K562 (cell line): ENCODE results near the gene USP12. TPM values are rescaled to one million over a fixed set of nuclear protein-coding genes. Genes with fewer than 3 reads are reported as not detected.

Experiments
- ATAC-seq: fragments of 200-7000 bp; cut with Tn5 transposase; 3 replicates; pipeline ENCODE4 v1.9.1; 2020; ENCODE audit warnings: moderate library complexity
- BruUV-seq: library from RNA; stranded (reverse); fragments of 400-500 nt; replicated peaks from 2 replicates; lab custom pipeline; 2021; lab: Mats Ljungman, UMichigan
- CTCF ChIA-PET: fragments of 300-600 bp; formaldehyde crosslinking; extraction: SDS; loops from one replicate; lab custom pipeline; 2021; ENCODE audit warnings: low intra/inter-chr PET ratio; lab: Yijun Ruan, JAX
- POLR2A ChIA-PET: fragments of 300-600, 350-650 bp; sonication (Branson Sonifier 250); formaldehyde crosslinking; extraction: SDS; loops from one replicate; lab custom pipeline; 2021; ENCODE audit warnings: antibody characterized with exemption, inconsistent platforms; lab: Yijun Ruan, JAX
- DNase-seq, 4 experiments: peaks; one replicate each; pipeline versions ENCODE4 v3.0.0 to v3.0.0-alpha.2; 2011 to 2018; ENCODE audit warnings: low spot score in 3 of 4, mixed read lengths in 3 of 4; ENCODE audit errors: extremely low read depth in 1 of 4
- FAIRE-seq: peaks from 2 replicates; lab custom pipeline; 2011; peaks lifted over from hg19 to GRCh38; lab: Jason Lieb, UNC
- H2AFZ ChIP-seq: 2 replicates; pipeline ENCODE4 v1.6.0; 2011; ENCODE audit warnings: low read depth, low read length, control low read depth, inconsistent platforms
- H3K27ac ChIP-seq: fragments of 200-600 bp; 3 replicates; pipeline ENCODE4 v1.8.0; 2011; ENCODE audit warnings: low read depth, mild to moderate bottlenecking, control low read depth, inconsistent platforms, low read length, moderate library complexity, mixed read lengths; ENCODE audit errors: extremely low read depth
- H3K27me3 ChIP-seq, 2 experiments: fragments of 300-600 bp in 1 of 2; 2 replicates in 1 of 2; 3 replicates in 1 of 2; pipeline versions ENCODE4 v1.6.0 to v1.8.0; 2011; ENCODE audit warnings: inconsistent platforms in 2 of 2, low read length in 2 of 2, mild to moderate bottlenecking in 1 of 2, mixed read lengths in 1 of 2, moderate library complexity in 1 of 2; ENCODE audit not compliant: control insufficient read depth in 2 of 2, insufficient read depth in 2 of 2
- H3K36me3 ChIP-seq: fragments of 300-600 bp; 3 replicates; pipeline ENCODE4 v1.8.0; 2011; ENCODE audit warnings: mild to moderate bottlenecking, low read length, inconsistent platforms; ENCODE audit not compliant: control insufficient read depth, insufficient read depth
- H3K4me1 ChIP-seq, 2 experiments: fragments of 200-600 bp in 1 of 2; replicated peaks in 1 of 2; 2 replicates in 1 of 2; 3 replicates in 1 of 2; pipeline versions ENCODE4 v1.5.1 to v1.8.0; 2011; ENCODE audit warnings: inconsistent platforms in 2 of 2, low read length in 2 of 2, mild to moderate bottlenecking in 1 of 2, mixed read lengths in 1 of 2, moderate library complexity in 1 of 2; ENCODE audit not compliant: control insufficient read depth in 2 of 2, insufficient read depth in 2 of 2
- H3K4me2 ChIP-seq: 2 replicates; pipeline ENCODE4 v1.6.1; 2011; ENCODE audit warnings: low read length, control low read depth, inconsistent platforms, mixed read lengths; ENCODE audit not compliant: insufficient read depth
- H3K4me3 ChIP-seq: fragments of 200-600 bp; sonication (generic), shearing (Covaris generic); 2 replicates; pipeline ENCODE4 v1.5.1; 2016; ENCODE audit warnings: control low read depth, inconsistent platforms
- H3K79me2 ChIP-seq: fragments of 200-600 bp; 3 replicates; pipeline ENCODE4 v1.8.0; 2011; ENCODE audit warnings: low read length, inconsistent platforms; ENCODE audit not compliant: control insufficient read depth, insufficient read depth
- H3K9ac ChIP-seq, 2 experiments: 2 replicates each; pipeline versions ENCODE4 v1.6.0 to v1.6.1; 2011; ENCODE audit warnings: low read depth in 2 of 2, low read length in 2 of 2, control low read depth in 1 of 2, inconsistent platforms in 1 of 2, mild to moderate bottlenecking in 1 of 2, mixed read lengths in 1 of 2; ENCODE audit not compliant: insufficient read depth in 1 of 2
- H3K9me1 ChIP-seq: one replicate; pipeline ENCODE4 v1.6.0; 2011; ENCODE audit warnings: inconsistent platforms, mild to moderate bottlenecking, low read length, moderate library complexity; ENCODE audit not compliant: control insufficient read depth, insufficient read depth
- H3K9me3 ChIP-seq: replicated peaks from 2 replicates; pipeline ENCODE4 v1.5.1; 2011; ENCODE audit warnings: low read depth, low read length, inconsistent platforms; ENCODE audit not compliant: control insufficient read depth, insufficient read depth
- H4K20me1 ChIP-seq: replicated peaks from 2 replicates; pipeline ENCODE4 v1.6.1; 2011; ENCODE audit warnings: low read length, inconsistent platforms, mixed read lengths; ENCODE audit not compliant: control insufficient read depth, insufficient read depth
- DIDO1 ChIP-seq: fragments of 450-650 bp; IDR thresholded peaks from 2 replicates; pipeline ENCODE4 v1.6.1; 2016; ENCODE audit warnings: low read depth, missing biosample characterization, missing genetic modification characterization
- ELF4 ChIP-seq: fragments of 450-650 bp; formaldehyde crosslinking; IDR thresholded peaks from 2 replicates; pipeline ENCODE4 v1.4.0; 2022; ENCODE audit warnings: missing genetic modification characterization
- ETV5 ChIP-seq: sonication (generic); formaldehyde crosslinking; IDR thresholded peaks from 2 replicates; pipeline ENCODE4 v1.4.0; 2020; ENCODE audit warnings: low read depth, mild to moderate bottlenecking, missing genetic modification reagents
- HDGF ChIP-seq: fragments of 450-650 bp; IDR thresholded peaks from 2 replicates; pipeline ENCODE4 v1.6.1; 2016
- MAFF ChIP-seq: IDR thresholded peaks from 2 replicates; pipeline ENCODE4 v1.6.1; 2012; ENCODE audit warnings: low read length, improper control_type of control experiment
- RBM39 ChIP-seq: fragments of 200-400 bp; formaldehyde crosslinking; optimal IDR thresholded peaks from 2 replicates; pipeline ENCODE3; 2018; ENCODE audit warnings: low read depth, low read length
- THRAP3 ChIP-seq: fragments of 450-650 bp; IDR thresholded peaks from 2 replicates; pipeline ENCODE4 v1.6.1; 2016; ENCODE audit warnings: mild to moderate bottlenecking, inconsistent platforms, borderline replicate concordance
- ZNF239 ChIP-seq: fragments of 250-450 bp; sonication (Bioruptor Pico); IDR thresholded peaks from 2 replicates; pipeline ENCODE4 v1.4.0; 2020; ENCODE audit warnings: mild to moderate bottlenecking
- ZNF384 ChIP-seq: IDR thresholded peaks from 2 replicates; pipeline ENCODE4 v1.6.1; 2012; ENCODE audit warnings: low read depth, low read length, improper control_type of control experiment
- WGBS: fragments of 100-300 bp; shearing (Covaris generic); methylation state at CpG from one replicate; pipeline ENCODE4 v1.1.6; 2016; ENCODE audit warnings: low coverage, mixed read lengths; ENCODE audit not compliant: insufficient coverage; ENCODE audit errors: missing lambda C conversion rate; 5-methylcytosine and 5-hydroxymethylcytosine counted together
- in situ Hi-C: fragments of 300-500 bp; cut with MboI; formaldehyde crosslinking; loops from 4 replicates; pipeline ENCODE4 v1.15.0; 2018; ENCODE audit warnings: inconsistent platforms, mixed read lengths
- intact Hi-C: fragments of 100-400 bp; cut with micrococcal nuclease; formaldehyde crosslinking; loops from 2 replicates; pipeline ENCODE4 v1.14.2; 2022
- polyA plus RNA-seq, 8 experiments: library from polyadenylated mRNA; depleted of rRNA in 4 of 8; stranded (reverse) in 5 of 8; unstranded in 3 of 8; fragments of >200 nt; fragmentation: Nextera tagmentation in 2 of 8; fragmentation: Illumina TruSeq in 1 of 8; extraction: Ambion mirVana in 2 of 8; extraction: Trizol in 1 of 8; gene quantifications; 2 replicates each; pipeline versions ENCODE4 v1.2.1 to v1.2.3, GENCODE V29; 2011 to 2014; ENCODE audit warnings: inconsistent platforms in 1 of 8, missing spikeins in 1 of 8
- total RNA-seq, 7 experiments: library from RNA; depleted of rRNA in 6 of 7; stranded (reverse); fragments of >200 nt in 6 of 7; fragmentation: Illumina TruSeq in 2 of 7; extraction: Trizol in 2 of 7; gene quantifications; 2 replicates each; pipeline versions ENCODE4 v1.2.1 to v1.2.3, GENCODE V29; 2011 to 2021; ENCODE audit warnings: low replicate concordance in 1 of 7
- TF ChIP-seq, protein P1 (sequence below): fragments of 150-350 bp; conservative IDR thresholded peaks from 2 replicates; pipeline ENCODE4 v1.6.1; 2014; ENCODE audit warnings: low read length
- TF ChIP-seq, protein P2 (sequence below): fragments of 450-650 bp; formaldehyde crosslinking; conservative IDR thresholded peaks from 2 replicates; pipeline ENCODE4 v1.4.0; 2022; ENCODE audit warnings: mild to moderate bottlenecking, missing genetic modification characterization

The USP12 gene
- total and polyA plus RNA-seq, 9 of the 15 experiments (the other 6 are each of a cell fraction or from before 2014, with no cell fraction given), result 1.8 to 20.5 (median 13.3) TPM

DNA sequence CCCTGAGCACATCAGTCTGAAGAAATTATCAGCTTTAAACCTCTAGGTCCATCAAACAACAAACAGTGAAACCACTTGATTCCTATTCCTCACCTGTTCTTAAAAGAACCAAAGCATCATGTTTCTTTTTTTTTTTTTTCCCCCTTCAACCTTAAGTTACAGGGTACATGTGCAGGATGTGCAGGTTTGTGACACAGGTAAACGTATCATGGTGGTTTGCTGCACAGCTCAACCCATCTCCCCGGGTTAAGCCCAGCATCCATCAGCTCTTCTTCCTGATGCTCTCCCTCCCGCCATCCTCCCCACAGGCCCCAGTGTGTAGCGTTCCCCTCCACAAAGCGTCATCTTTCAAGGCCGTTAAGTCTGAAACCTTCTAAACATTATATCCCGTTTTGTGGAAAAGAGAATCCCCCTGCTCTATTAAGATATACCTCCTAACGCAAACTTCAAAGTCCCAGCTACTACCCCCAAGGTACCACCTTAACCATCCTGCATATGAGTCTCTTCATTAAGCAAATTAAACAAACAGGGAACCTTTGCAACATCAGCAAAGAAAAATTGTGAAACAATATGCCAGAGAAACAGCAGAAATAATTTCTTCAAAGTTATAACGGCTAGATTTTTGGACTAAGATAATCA lies 10.8 kb downstream of the USP12 start:
- no peak overlapping the region for H3K27ac ChIP-seq
- no peak for ATAC-seq
- TF ChIP-seq ETV5 (no peak), HDGF (no peak), ELF4 (no peak), ZNF239 (CRISPR knock-in tag) (no peak), THRAP3 (no peak), MAFF (no peak), ZNF384 (no peak), DIDO1 (tag) (no peak), RBM39 (no peak)
- TF ChIP-seq, protein P1, sequence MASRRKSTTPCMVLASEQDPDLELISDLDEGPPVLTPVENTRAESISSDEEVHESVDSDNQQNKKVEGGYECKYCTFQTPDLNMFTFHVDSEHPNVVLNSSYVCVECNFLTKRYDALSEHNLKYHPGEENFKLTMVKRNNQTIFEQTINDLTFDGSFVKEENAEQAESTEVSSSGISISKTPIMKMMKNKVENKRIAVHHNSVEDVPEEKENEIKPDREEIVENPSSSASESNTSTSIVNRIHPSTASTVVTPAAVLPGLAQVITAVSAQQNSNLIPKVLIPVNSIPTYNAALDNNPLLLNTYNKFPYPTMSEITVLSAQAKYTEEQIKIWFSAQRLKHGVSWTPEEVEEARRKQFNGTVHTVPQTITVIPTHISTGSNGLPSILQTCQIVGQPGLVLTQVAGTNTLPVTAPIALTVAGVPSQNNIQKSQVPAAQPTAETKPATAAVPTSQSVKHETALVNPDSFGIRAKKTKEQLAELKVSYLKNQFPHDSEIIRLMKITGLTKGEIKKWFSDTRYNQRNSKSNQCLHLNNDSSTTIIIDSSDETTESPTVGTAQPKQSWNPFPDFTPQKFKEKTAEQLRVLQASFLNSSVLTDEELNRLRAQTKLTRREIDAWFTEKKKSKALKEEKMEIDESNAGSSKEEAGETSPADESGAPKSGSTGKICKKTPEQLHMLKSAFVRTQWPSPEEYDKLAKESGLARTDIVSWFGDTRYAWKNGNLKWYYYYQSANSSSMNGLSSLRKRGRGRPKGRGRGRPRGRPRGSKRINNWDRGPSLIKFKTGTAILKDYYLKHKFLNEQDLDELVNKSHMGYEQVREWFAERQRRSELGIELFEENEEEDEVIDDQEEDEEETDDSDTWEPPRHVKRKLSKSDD, result no peak
- TF ChIP-seq, protein P2, sequence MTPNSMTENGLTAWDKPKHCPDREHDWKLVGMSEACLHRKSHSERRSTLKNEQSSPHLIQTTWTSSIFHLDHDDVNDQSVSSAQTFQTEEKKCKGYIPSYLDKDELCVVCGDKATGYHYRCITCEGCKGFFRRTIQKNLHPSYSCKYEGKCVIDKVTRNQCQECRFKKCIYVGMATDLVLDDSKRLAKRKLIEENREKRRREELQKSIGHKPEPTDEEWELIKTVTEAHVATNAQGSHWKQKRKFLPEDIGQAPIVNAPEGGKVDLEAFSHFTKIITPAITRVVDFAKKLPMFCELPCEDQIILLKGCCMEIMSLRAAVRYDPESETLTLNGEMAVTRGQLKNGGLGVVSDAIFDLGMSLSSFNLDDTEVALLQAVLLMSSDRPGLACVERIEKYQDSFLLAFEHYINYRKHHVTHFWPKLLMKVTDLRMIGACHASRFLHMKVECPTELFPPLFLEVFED (CRISPR knock-in tag), result no peak
- TF ChIP-seq, all 486 proteins: peak for 0
- FAIRE-seq (no peak), DNase-seq (no peak)
- Histone ChIP-seq H3K79me2 (peaks cover 97% of the 10 kb centered on the region), H3K9me1 (no peaks in the 10 kb centered on the region), H3K4me2 (no peak overlapping the region), H3K27me3 (no peaks in the 10 kb centered on the region), H3K4me3 (no peak overlapping the region), H3K9me3 (no peaks in the 10 kb centered on the region), H3K4me1 (no peaks in the 10 kb centered on the region; a peak in 2 of 5 replicates), H4K20me1 (peaks cover 4% of the 10 kb centered on the region; the same call in 1 of the 2 replicates), H3K36me3 (no peaks in the 10 kb centered on the region), H2AFZ (no peak overlapping the region), H3K9ac (no peak overlapping the region)
- in situ Hi-C loops, result no loop called here
- ChIA-PET POLR2A (interaction anchor here (1.0 to 1.6 kb wide), 2 partner anchors 10 to 23 kb away, joined by 3 to 6 read pairs; no protein-coding TSS in a partner anchor), CTCF (no interaction called here)
- 77% methylated on average over 7 of the region's 9 CpGs for WGBS
- no TSS peak for BruUV-seq
- intact Hi-C loops, result no loop called here
